ENCODE measurements around the gene MC2R. TPM values are rescaled to one million over a fixed set of nuclear protein-coding genes. Genes with fewer than 3 reads are reported as not detected.

Gene MC2R
- total and polyA plus RNA-seq, 2 donors from 2014 or later = not detected

- FAIRE-seq (no peak), DNase-seq (no peak)
- no peaks in the 10 kb centered on the region for H3K4me1 ChIP-seq (ENCODE audit: control insufficient read depth in 2 of 3, insufficient read depth in 2 of 3, low read depth in 1 of 3, low read length in 3 of 3)
- no peak overlapping the region for H3K4me3 ChIP-seq (ENCODE audit: low read length in 3 of 3)
- no peaks in the 10 kb centered on the region for H3K27me3 ChIP-seq (ENCODE audit: control insufficient read depth, insufficient read depth, low read length)
- no peak overlapping the region for H3K9ac ChIP-seq (ENCODE audit: low read length in 3 of 3)
- peaks cover 0 to 4% (median 0%) of the 10 kb centered on the region in 3 donors for H3K9me3 ChIP-seq (ENCODE audit: control insufficient read depth in 2 of 3, insufficient read depth in 1 of 3, low read length in 3 of 3)
- no peak overlapping the region for H3K27ac ChIP-seq (ENCODE audit: low read depth in 2 of 2, low read length in 2 of 2)
- no peaks in the 10 kb centered on the region for H3K36me3 ChIP-seq (ENCODE audit: control insufficient read depth in 2 of 3, insufficient read depth in 3 of 3, low read length in 3 of 3)
- intact Hi-C loops (cut with DNase I) = no loop called here
- TF ChIP-seq CTCF (IDR thresholded peaks at IDR 0.05; ENCODE audit: borderline replicate concordance, extremely low read depth, insufficient read depth) = no peak
These were observed 19.3 kb upstream of the MC2R start for GRCh38 chr18:13934676-13935075.

GRCh38 chr18:13934058-13934457 is 18.7 kb upstream of the MC2R start:
- DNase-seq (no peak), FAIRE-seq (no peak)
- H3K9me3 ChIP-seq (ENCODE audit: control insufficient read depth in 2 of 3, insufficient read depth in 1 of 3, low read length in 3 of 3) = peaks cover 0 to 10% (median 0%) of the 10 kb centered on the region in 3 donors
- H3K27me3 ChIP-seq (ENCODE audit: control insufficient read depth, insufficient read depth, low read length) = no peaks in the 10 kb centered on the region
- no peak for TF ChIP-seq CTCF (IDR thresholded peaks at IDR 0.05; ENCODE audit: borderline replicate concordance, extremely low read depth, insufficient read depth)
- H3K9ac ChIP-seq (ENCODE audit: low read length in 3 of 3) = no peak overlapping the region
- no peak overlapping the region for H3K4me3 ChIP-seq (ENCODE audit: low read length in 3 of 3)
- no peaks in the 10 kb centered on the region for H3K36me3 ChIP-seq (ENCODE audit: control insufficient read depth in 2 of 3, insufficient read depth in 3 of 3, low read length in 3 of 3)
- intact Hi-C loops (cut with DNase I) = no loop called here
- H3K4me1 ChIP-seq (ENCODE audit: control insufficient read depth in 2 of 3, insufficient read depth in 2 of 3, low read depth in 1 of 3, low read length in 3 of 3) = no peaks in the 10 kb centered on the region
- H3K27ac ChIP-seq (ENCODE audit: low read depth in 2 of 2, low read length in 2 of 2) = no peak overlapping the region

- H3K27ac ChIP-seq (ENCODE audit: low read depth in 2 of 2, low read length in 2 of 2) = no peak overlapping the region
- no peak overlapping the region for H3K9ac ChIP-seq (ENCODE audit: low read length in 3 of 3)
- H3K9me3 ChIP-seq (ENCODE audit: control insufficient read depth in 2 of 3, insufficient read depth in 1 of 3, low read length in 3 of 3) = peaks cover 0 to 14% (median 0%) of the 10 kb centered on the region in 3 donors
- no peaks in the 10 kb centered on the region for H3K36me3 ChIP-seq (ENCODE audit: control insufficient read depth in 2 of 3, insufficient read depth in 3 of 3, low read length in 3 of 3)
- no peak overlapping the region for H3K4me3 ChIP-seq (ENCODE audit: low read length in 3 of 3)
- no peaks in the 10 kb centered on the region for H3K4me1 ChIP-seq (ENCODE audit: control insufficient read depth in 2 of 3, insufficient read depth in 2 of 3, low read depth in 1 of 3, low read length in 3 of 3)
- TF ChIP-seq CTCF (IDR thresholded peaks at IDR 0.05; ENCODE audit: borderline replicate concordance, extremely low read depth, insufficient read depth) = no peak
- H3K27me3 ChIP-seq (ENCODE audit: control insufficient read depth, insufficient read depth, low read length) = no peaks in the 10 kb centered on the region
- FAIRE-seq = no peak
- intact Hi-C loops (cut with DNase I) = no loop called here
- no peak for DNase-seq
These were observed 17.1 kb upstream of the MC2R start for GRCh38 chr18:13932285-13933025.

Data from kidney (tissue), 14 donors.